ENCODE results near the gene HPGDS.
"Not testable (repeated sequence)": the region's sequence is repeated elsewhere in the genome, so short reads cannot be mapped to it uniquely, and the experiment has no call there.

Gene HPGDS

DNA sequence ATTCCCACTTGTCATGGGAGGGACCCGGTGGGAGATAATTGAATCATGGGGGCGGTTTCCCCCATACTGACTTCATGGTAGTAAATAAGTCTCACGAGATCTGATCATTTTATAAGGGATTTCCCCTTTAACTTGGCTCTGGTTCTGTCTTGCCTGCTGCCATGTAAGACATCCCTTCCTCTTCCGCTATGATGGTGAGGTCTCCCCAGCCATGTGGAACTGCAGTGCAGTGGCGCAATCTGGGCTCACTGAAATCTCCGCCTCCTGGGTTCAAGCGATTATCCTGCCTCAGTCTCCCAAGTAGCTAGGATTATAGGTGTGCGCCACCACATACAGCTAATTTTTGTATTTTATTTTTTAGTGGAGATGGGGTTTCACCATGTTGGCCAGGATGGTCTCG lies 2.9 kb downstream of the HPGDS start:
- H3K4me3 ChIP-seq (ENCODE audit: low read depth, low read length), result no peak overlapping the region
- no peaks in the 10 kb centered on the region for H3K27me3 ChIP-seq (ENCODE audit: control insufficient read depth, insufficient read depth, low read length)

DNA sequence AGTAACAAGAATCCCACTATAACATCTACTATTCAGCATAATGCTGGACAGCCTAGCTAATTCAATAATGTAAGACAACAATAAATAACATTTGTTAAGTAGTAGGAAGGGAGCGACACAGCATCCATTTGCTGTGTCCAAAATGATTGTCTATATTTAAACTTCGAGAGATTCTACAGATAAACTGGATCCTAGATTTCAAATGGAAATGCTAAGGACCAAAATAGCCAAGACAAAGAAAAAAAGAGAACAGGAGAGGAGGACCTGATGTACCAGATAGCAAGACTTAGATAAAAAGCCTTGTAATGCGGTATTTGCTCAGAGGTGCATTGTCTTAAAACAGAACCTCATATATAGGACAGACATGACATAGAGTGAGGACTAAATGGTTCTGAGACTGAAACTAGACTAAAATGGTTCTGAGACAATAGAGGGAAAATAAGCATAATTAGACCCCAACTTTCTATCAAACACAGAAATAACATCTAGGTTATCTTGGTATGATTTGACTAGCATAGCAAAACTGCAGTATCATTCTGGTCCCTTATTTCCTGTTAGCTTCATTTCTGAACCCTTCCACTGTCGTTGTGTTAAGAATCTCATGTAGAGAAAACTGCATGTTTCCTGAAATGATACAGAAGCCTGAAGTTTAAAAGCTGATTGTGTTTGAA lies 3.8 kb downstream of the HPGDS start:
- Histone ChIP-seq H3K4me3 (ENCODE audit: low read depth, low read length) (no peak overlapping the region), H3K36me3 (ENCODE audit: control insufficient read depth, insufficient read depth, low read length) (no peaks in the 10 kb centered on the region), H3K27me3 (ENCODE audit: control insufficient read depth, insufficient read depth, low read length) (no peaks in the 10 kb centered on the region), H3K4me1 (ENCODE audit: control insufficient read depth, insufficient read depth, low read length) (no peaks in the 10 kb centered on the region), H3K9ac (ENCODE audit: low read depth, low read length) (no peak overlapping the region), H3K9me3 (ENCODE audit: control insufficient read depth, insufficient read depth, low read length) (no peaks in the 10 kb centered on the region)

More for the DNA sequence above, 2.9 kb downstream of the HPGDS start:
- Histone ChIP-seq H3K36me3 (ENCODE audit: control insufficient read depth, insufficient read depth, low read length) (no peaks in the 10 kb centered on the region), H3K4me1 (ENCODE audit: control insufficient read depth, insufficient read depth, low read length) (no peaks in the 10 kb centered on the region), H3K9ac (ENCODE audit: low read depth, low read length) (no peak overlapping the region), H3K9me3 (ENCODE audit: control insufficient read depth, insufficient read depth, low read length) (no peaks in the 10 kb centered on the region)

- not testable (repeated sequence) for H3K4me1 ChIP-seq (ENCODE audit: control insufficient read depth, insufficient read depth, low read length); H3K9me3 ChIP-seq (ENCODE audit: control insufficient read depth, insufficient read depth, low read length); H3K27me3 ChIP-seq (ENCODE audit: control insufficient read depth, insufficient read depth, low read length); H3K9ac ChIP-seq (ENCODE audit: low read depth, low read length); H3K36me3 ChIP-seq (ENCODE audit: control insufficient read depth, insufficient read depth, low read length); H3K4me3 ChIP-seq (ENCODE audit: low read depth, low read length)
These were observed 5.8 kb downstream of the HPGDS start for GRCh38 chr4:94336791-94337190.

- no peak overlapping the region for H3K4me3 ChIP-seq (ENCODE audit: low read depth, low read length)
- no peaks in the 10 kb centered on the region for H3K36me3 ChIP-seq (ENCODE audit: control insufficient read depth, insufficient read depth, low read length)
- no peaks in the 10 kb centered on the region for H3K9me3 ChIP-seq (ENCODE audit: control insufficient read depth, insufficient read depth, low read length)
- H3K4me1 ChIP-seq (ENCODE audit: control insufficient read depth, insufficient read depth, low read length), result no peaks in the 10 kb centered on the region
- H3K27me3 ChIP-seq (ENCODE audit: control insufficient read depth, insufficient read depth, low read length), result no peaks in the 10 kb centered on the region
- no peak overlapping the region for H3K9ac ChIP-seq (ENCODE audit: low read depth, low read length)
These were observed 6.3 kb downstream of the HPGDS start for GRCh38 chr4:94336303-94336702.

GRCh38 chr4:94334962-94335361 lies 7.7 kb downstream of the HPGDS start:
- Histone ChIP-seq H3K9me3 (ENCODE audit: control insufficient read depth, insufficient read depth, low read length) (no peaks in the 10 kb centered on the region), H3K4me1 (ENCODE audit: control insufficient read depth, insufficient read depth, low read length) (no peaks in the 10 kb centered on the region), H3K9ac (ENCODE audit: low read depth, low read length) (no peak overlapping the region), H3K27me3 (ENCODE audit: control insufficient read depth, insufficient read depth, low read length) (no peaks in the 10 kb centered on the region), H3K4me3 (ENCODE audit: low read depth, low read length) (no peak overlapping the region), H3K36me3 (ENCODE audit: control insufficient read depth, insufficient read depth, low read length) (no peaks in the 10 kb centered on the region)

DNA sequence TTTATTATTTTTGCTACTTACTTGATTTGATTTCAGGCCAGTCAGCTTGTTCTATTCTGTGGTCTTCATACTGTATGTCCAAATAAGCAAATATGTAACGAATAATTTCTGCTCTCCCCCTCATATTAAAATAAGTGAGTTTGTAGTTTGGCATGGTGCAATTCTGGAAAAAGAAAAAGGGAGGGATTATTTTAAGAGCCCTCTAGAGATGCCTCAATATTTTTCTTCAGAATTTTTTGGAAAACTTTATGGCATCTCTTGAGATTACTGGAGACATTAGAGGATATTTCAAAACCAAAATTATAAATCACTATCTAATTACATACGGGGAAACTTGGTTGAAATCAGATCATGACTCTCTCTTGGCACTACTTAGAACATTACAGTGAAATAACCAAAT lies 8.2 kb downstream of the HPGDS start:
- Histone ChIP-seq H3K27me3 (ENCODE audit: control insufficient read depth, insufficient read depth, low read length) (no peaks in the 10 kb centered on the region), H3K9me3 (ENCODE audit: control insufficient read depth, insufficient read depth, low read length) (no peaks in the 10 kb centered on the region), H3K4me3 (ENCODE audit: low read depth, low read length) (no peak overlapping the region), H3K9ac (ENCODE audit: low read depth, low read length) (no peak overlapping the region), H3K4me1 (ENCODE audit: control insufficient read depth, insufficient read depth, low read length) (no peaks in the 10 kb centered on the region), H3K36me3 (ENCODE audit: control insufficient read depth, insufficient read depth, low read length) (no peaks in the 10 kb centered on the region)

DNA sequence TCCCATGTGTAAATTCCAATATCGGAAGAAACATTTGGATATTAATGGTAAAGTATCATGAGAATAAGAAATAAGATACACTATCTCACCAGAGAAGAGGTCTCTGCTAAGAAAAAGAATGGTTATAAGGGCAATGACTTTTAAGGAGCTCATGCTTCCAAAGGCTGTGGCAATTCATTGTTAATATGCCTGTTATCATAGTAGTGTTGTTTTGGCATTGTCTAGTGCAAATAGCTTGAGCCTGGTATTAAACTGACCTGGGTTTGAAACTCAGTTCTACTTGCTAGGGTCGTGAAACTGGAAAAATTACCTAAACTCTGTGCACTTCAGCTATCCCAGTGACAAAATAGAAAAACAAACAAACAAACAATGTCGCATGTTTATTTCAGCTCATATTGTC lies 8.8 kb downstream of the HPGDS start:
- no peaks in the 10 kb centered on the region for H3K9me3 ChIP-seq (ENCODE audit: control insufficient read depth, insufficient read depth, low read length)
- no peak overlapping the region for H3K4me3 ChIP-seq (ENCODE audit: low read depth, low read length)
- H3K27me3 ChIP-seq (ENCODE audit: control insufficient read depth, insufficient read depth, low read length), result no peaks in the 10 kb centered on the region
- H3K4me1 ChIP-seq (ENCODE audit: control insufficient read depth, insufficient read depth, low read length), result no peaks in the 10 kb centered on the region
- no peaks in the 10 kb centered on the region for H3K36me3 ChIP-seq (ENCODE audit: control insufficient read depth, insufficient read depth, low read length)
- no peak overlapping the region for H3K9ac ChIP-seq (ENCODE audit: low read depth, low read length)

DNA sequence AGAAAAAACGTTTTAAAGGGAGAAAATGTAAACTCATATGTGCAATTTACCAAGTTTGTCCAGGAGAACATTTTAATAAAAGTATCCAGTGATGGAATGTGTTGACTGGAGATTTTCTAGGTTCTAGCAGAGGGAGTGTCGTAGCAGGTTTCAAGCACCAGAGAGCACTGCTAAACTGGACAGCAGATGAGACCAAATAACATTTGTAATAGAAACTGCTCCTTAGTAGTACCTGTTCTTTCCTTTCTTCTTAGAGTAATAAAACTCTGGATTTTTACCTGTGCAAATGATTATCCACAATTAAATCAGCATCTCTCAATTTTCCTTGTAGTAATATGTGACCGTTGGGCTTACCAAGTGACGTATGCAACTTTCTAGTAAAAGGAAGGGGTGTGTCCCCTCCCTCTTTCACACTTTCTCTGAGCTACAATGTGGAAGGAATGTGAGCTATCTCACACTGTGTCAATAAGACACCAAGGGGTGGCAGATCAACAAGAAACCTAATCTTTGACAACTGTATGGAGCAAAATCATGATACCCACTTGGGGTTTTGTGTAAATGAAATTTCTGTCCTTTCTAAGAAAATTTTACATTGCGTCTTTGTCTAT lies 9.5 kb downstream of the HPGDS start:
- H3K9ac ChIP-seq (ENCODE audit: low read depth, low read length), result no peak overlapping the region

GRCh38 chr4:94329933-94330332 lies 12.7 kb downstream of the HPGDS start:
- no peaks in the 10 kb centered on the region for H3K4me1 ChIP-seq (ENCODE audit: control insufficient read depth, insufficient read depth, low read length)
- H3K36me3 ChIP-seq (ENCODE audit: control insufficient read depth, insufficient read depth, low read length), result no peaks in the 10 kb centered on the region
- no peak overlapping the region for H3K4me3 ChIP-seq (ENCODE audit: low read depth, low read length)
- H3K9ac ChIP-seq (ENCODE audit: low read depth, low read length), result no peak overlapping the region
- peaks cover 9% of the 10 kb centered on the region for H3K9me3 ChIP-seq (ENCODE audit: control insufficient read depth, insufficient read depth, low read length)
- H3K27me3 ChIP-seq (ENCODE audit: control insufficient read depth, insufficient read depth, low read length), result no peaks in the 10 kb centered on the region

More for the DNA sequence above, 9.5 kb downstream of the HPGDS start:
- Histone ChIP-seq H3K4me3 (ENCODE audit: low read depth, low read length) (no peak overlapping the region), H3K4me1 (ENCODE audit: control insufficient read depth, insufficient read depth, low read length) (no peaks in the 10 kb centered on the region), H3K36me3 (ENCODE audit: control insufficient read depth, insufficient read depth, low read length) (no peaks in the 10 kb centered on the region), H3K9me3 (ENCODE audit: control insufficient read depth, insufficient read depth, low read length) (no peaks in the 10 kb centered on the region), H3K27me3 (ENCODE audit: control insufficient read depth, insufficient read depth, low read length) (no peaks in the 10 kb centered on the region)

DNA sequence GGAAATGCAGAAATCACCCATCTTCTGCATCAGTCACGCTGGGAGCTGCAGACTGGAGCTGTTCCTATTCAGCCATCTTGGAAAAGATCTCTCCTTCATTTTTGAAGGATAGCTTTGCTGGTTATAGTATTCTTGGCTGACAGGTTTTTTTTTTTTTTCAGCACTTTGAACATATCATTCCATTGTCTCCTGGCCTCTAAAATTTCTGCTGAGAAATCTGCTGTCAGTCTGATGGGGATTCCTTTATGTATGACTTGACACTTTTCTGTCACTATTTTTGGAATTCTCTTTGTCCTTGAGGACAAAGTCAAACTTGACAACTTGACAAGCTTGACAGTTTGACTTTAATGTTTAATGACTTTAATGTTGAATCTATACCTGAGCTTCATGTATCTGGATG lies 16.8 kb downstream of the HPGDS start:
- Histone ChIP-seq H3K4me3 (ENCODE audit: low read depth, low read length) (no peak overlapping the region), H3K4me1 (ENCODE audit: control insufficient read depth, insufficient read depth, low read length) (no peaks in the 10 kb centered on the region), H3K36me3 (ENCODE audit: control insufficient read depth, insufficient read depth, low read length) (no peaks in the 10 kb centered on the region), H3K9me3 (ENCODE audit: control insufficient read depth, insufficient read depth, low read length) (peaks cover 9% of the 10 kb centered on the region), H3K9ac (ENCODE audit: low read depth, low read length) (no peak overlapping the region), H3K27me3 (ENCODE audit: control insufficient read depth, insufficient read depth, low read length) (no peaks in the 10 kb centered on the region)

DNA sequence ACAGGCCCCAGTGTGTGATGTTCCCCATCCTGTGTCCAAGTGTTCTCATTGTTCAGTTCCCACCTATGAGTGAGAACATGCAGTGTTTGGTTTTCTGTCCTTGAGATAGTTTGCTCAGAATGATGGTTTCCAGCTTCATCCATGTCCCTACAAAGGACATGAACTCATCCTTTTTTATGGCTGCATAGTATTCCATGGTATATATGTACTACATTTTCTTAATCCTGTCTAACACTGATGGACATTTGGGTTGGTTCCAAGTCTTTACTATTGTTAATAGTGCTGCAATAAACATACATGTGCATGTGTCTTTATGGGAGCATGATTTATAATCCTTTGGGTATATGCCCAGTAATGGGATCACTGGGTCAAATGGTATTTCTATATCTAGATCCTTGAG lies 22.7 kb downstream of the HPGDS start:
- not testable (repeated sequence) for H3K27me3 ChIP-seq (ENCODE audit: control insufficient read depth, insufficient read depth, low read length); H3K36me3 ChIP-seq (ENCODE audit: control insufficient read depth, insufficient read depth, low read length); H3K9ac ChIP-seq (ENCODE audit: low read depth, low read length); H3K9me3 ChIP-seq (ENCODE audit: control insufficient read depth, insufficient read depth, low read length); H3K4me1 ChIP-seq (ENCODE audit: control insufficient read depth, insufficient read depth, low read length); H3K4me3 ChIP-seq (ENCODE audit: low read depth, low read length)

DNA sequence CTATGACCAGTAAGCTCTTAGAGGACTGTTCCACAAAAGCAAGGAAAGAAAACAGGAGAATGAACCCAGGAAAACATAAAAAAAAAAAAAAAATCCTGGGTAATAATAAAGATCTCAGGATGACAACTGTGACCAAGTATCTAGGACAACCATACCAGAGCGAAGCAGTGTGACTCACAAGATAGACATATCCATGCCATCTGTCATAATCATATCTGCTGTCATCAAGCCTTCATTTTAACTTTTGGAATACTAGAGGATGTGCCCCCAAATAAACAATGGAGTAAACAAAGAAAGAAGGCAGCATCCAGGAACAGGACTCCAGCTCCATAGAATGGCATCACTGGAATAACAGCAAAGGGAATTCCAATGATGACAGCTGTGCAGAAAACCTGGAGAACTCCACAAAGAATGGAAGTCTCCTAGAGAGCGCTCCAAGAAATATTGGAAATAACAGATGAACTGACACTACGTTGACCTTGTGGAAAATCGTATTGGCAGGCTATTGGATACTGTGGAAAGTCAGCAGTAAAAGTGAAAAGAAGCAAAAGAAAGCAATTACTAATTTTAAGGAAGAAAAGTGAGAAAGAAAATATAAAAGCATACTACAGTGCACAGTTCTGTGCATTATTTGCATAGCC lies 35.3 kb downstream of the HPGDS start:
- Histone ChIP-seq H3K36me3 (ENCODE audit: control insufficient read depth, insufficient read depth, low read length) (no peaks in the 10 kb centered on the region), H3K4me1 (ENCODE audit: control insufficient read depth, insufficient read depth, low read length) (no peaks in the 10 kb centered on the region), H3K9ac (ENCODE audit: low read depth, low read length) (no peak overlapping the region), H3K9me3 (ENCODE audit: control insufficient read depth, insufficient read depth, low read length) (no peaks in the 10 kb centered on the region), H3K27me3 (ENCODE audit: control insufficient read depth, insufficient read depth, low read length) (no peaks in the 10 kb centered on the region), H3K4me3 (ENCODE audit: low read depth, low read length) (no peak overlapping the region)
